Measurements from ENCODE around the gene KCNMA1. TPM values are rescaled to one million over a fixed set of nuclear protein-coding genes. Genes with fewer than 3 reads are reported as not detected.

KCNMA1 gene
- polyA plus RNA-seq, 1 of the 3 experiments (the other 2 are of a cell fraction) = 107 TPM

DNA sequence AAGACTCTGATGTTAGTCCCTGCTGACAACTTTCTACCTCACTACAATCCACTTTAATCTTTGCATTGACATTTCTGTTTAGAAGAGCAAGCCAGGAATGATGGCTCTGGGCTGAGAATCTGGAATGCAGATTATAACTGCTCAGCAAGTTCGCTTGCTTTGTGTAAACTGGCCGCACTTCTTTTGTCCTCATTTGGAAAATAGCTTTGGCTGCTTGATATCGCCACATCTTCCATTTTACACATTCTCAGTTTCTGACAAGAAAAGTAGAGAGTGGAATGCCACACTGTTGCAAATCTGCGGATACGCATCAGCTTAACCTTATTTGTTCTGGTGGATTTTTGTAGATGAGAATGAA lies 429.8 kb downstream of the KCNMA1 start:
- WGBS (ENCODE audit: low lambda C conversion rate) = over 99% methylated on average over 5 of the region's 5 CpGs
- ChIA-PET POLR2A (no interaction called here), CTCF (interaction anchor here (2.6 kb wide), 1 partner anchor 33 kb away, joined by 12 read pairs; no protein-coding TSS in a partner anchor)
- Histone ChIP-seq H3K79me2 (ENCODE audit: insufficient read depth) (no peaks in the 10 kb centered on the region), H3K4me1 (ENCODE audit: control insufficient read depth in 1 of 2, insufficient read depth in 2 of 2, low read depth in 1 of 2, low read length in 1 of 2) (no peaks in the 10 kb centered on the region), H3K27me3 (ENCODE audit: insufficient read depth) (no peaks in the 10 kb centered on the region), H3K9me3 (no peaks in the 10 kb centered on the region; the same call in 1 of the 2 replicates), H3K27ac (ENCODE audit: low read depth in 2 of 2, low read length in 1 of 2) (no peak overlapping the region), H3K36me3 (replicated peaks in 1 of 2; ENCODE audit: control insufficient read depth in 1 of 2, insufficient read depth in 2 of 2, low read length in 1 of 2) (peaks cover 0 to 11% of the 10 kb centered on the region in 2 experiments), H3K9ac (no peak overlapping the region), H3K9me2 (no peaks in the 10 kb centered on the region), H2AFZ (ENCODE audit: low read depth) (no peak overlapping the region), H4K20me1 (ENCODE audit: insufficient read depth) (no peaks in the 10 kb centered on the region), H3K4me3 (ENCODE audit: low read depth in 2 of 2, low read length in 1 of 2) (no peak overlapping the region), H3K4me2 (no peak overlapping the region), H3F3A (replicated peaks; ENCODE audit: insufficient read depth) (no peaks in the 10 kb centered on the region)
- no peak for DNase-seq
- TF ChIP-seq PBX3 (IDR thresholded peaks at IDR 0.05) = no peak
- TF ChIP-seq REST (IDR thresholded peaks at IDR 0.05; ENCODE audit: low read depth, low read length) = no peak

- H3K4me3 ChIP-seq (ENCODE audit: low read depth in 2 of 2, low read length in 1 of 2) = no peak overlapping the region
- H3F3A ChIP-seq (replicated peaks; ENCODE audit: insufficient read depth) = no peaks in the 10 kb centered on the region
- H3K9me2 ChIP-seq = no peaks in the 10 kb centered on the region
- no peaks in the 10 kb centered on the region for H3K4me1 ChIP-seq (ENCODE audit: control insufficient read depth in 1 of 2, insufficient read depth in 2 of 2, low read depth in 1 of 2, low read length in 1 of 2)
- TF ChIP-seq ELF1 (IDR thresholded peaks at IDR 0.05) (no peak), TEAD4 (IDR thresholded peaks at IDR 0.05; ENCODE audit: borderline replicate concordance, insufficient read depth) (no peak), EP300 (IDR thresholded peaks at IDR 0.05; ENCODE audit: borderline replicate concordance in 1 of 2, low read depth in 1 of 2, low read length in 1 of 2) (no peak), POLR2AphosphoS5 (IDR thresholded peaks at IDR 0.05; ENCODE audit: low read depth, low read length) (no peak), FOXJ3 (CRISPR knock-in tag; IDR thresholded peaks at IDR 0.05) (no peak), CHD2 (IDR thresholded peaks at IDR 0.05; ENCODE audit: low read length, partially characterized antibody) (no peak), SMC3 (IDR thresholded peaks at IDR 0.05; ENCODE audit: low read depth, low read length) (no peak), EZH2phosphoT487 (IDR thresholded peaks at IDR 0.05; ENCODE audit: borderline replicate concordance, low read depth) (no peak), RFX5 (IDR thresholded peaks at IDR 0.05; ENCODE audit: low read length) (no peak), MEF2A (IDR thresholded peaks at IDR 0.05; ENCODE audit: borderline replicate concordance, low read depth) (no peak)
- TF ChIP-seq, protein P1, sequence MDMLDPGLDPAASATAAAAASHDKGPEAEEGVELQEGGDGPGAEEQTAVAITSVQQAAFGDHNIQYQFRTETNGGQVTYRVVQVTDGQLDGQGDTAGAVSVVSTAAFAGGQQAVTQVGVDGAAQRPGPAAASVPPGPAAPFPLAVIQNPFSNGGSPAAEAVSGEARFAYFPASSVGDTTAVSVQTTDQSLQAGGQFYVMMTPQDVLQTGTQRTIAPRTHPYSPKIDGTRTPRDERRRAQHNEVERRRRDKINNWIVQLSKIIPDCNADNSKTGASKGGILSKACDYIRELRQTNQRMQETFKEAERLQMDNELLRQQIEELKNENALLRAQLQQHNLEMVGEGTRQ (IDR thresholded peaks at IDR 0.05; ENCODE audit: borderline replicate concordance, low read depth, low read length) = no peak
- TF ChIP-seq, protein P2, sequence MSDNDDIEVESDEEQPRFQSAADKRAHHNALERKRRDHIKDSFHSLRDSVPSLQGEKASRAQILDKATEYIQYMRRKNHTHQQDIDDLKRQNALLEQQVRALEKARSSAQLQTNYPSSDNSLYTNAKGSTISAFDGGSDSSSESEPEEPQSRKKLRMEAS (IDR thresholded peaks at IDR 0.05; ENCODE audit: low read depth) = no peak
- TF ChIP-seq, protein P3, sequence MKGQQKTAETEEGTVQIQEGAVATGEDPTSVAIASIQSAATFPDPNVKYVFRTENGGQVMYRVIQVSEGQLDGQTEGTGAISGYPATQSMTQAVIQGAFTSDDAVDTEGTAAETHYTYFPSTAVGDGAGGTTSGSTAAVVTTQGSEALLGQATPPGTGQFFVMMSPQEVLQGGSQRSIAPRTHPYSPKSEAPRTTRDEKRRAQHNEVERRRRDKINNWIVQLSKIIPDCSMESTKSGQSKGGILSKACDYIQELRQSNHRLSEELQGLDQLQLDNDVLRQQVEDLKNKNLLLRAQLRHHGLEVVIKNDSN (IDR thresholded peaks at IDR 0.05; ENCODE audit: borderline replicate concordance, low read depth) = no peak
- H2AFZ ChIP-seq (ENCODE audit: low read depth) = no peak overlapping the region
- H3K4me2 ChIP-seq = no peak overlapping the region
- no peak overlapping the region for H3K27ac ChIP-seq (ENCODE audit: low read depth in 2 of 2, low read length in 1 of 2)
- WGBS (ENCODE audit: low lambda C conversion rate) = 96% methylated on average over 4 of the region's 4 CpGs
- no peaks in the 10 kb centered on the region for H3K79me2 ChIP-seq (ENCODE audit: insufficient read depth)
- ChIA-PET POLR2A (no interaction called here), CTCF (interaction anchor here (2.6 kb wide), 1 partner anchor 33 kb away, joined by 12 read pairs; no protein-coding TSS in a partner anchor)
- peaks cover 0 to 11% of the 10 kb centered on the region in 2 experiments for H3K36me3 ChIP-seq (replicated peaks in 1 of 2; ENCODE audit: control insufficient read depth in 1 of 2, insufficient read depth in 2 of 2, low read length in 1 of 2)
- no peak for DNase-seq
- H3K9me3 ChIP-seq = no peaks in the 10 kb centered on the region; the same call in 1 of the 2 replicates
- no peaks in the 10 kb centered on the region for H3K27me3 ChIP-seq (ENCODE audit: insufficient read depth)
- H4K20me1 ChIP-seq (ENCODE audit: insufficient read depth) = no peaks in the 10 kb centered on the region
- H3K9ac ChIP-seq = no peak overlapping the region
These were observed 430.3 kb downstream of the KCNMA1 start for GRCh38 chr10:77207182-77207827.

Measured in SK-N-SH (cell line).